ENCODE measurements around the gene CALML3. TPM values are rescaled to one million over a fixed set of nuclear protein-coding genes. Genes with fewer than 3 reads are reported as not detected.

The CALML3 gene
- total RNA-seq, 1 experiment from 2014 or later, result not detected

- no peak for DNase-seq (ENCODE audit: low spot score)
- in situ Hi-C loops (cut with HindIII; ENCODE audit: low sequenced_read_pairs), result no loop called here
These were observed 49.9 kb downstream of the CALML3 start for GRCh38 chr10:5574642-5575131.

GRCh38 chr10:5575144-5575481, 50.4 kb downstream of the CALML3 start:
- DNase-seq (ENCODE audit: low spot score), result no peak
- in situ Hi-C loops (cut with HindIII; ENCODE audit: low sequenced_read_pairs), result no loop called here

GRCh38 chr10:5575482-5576153, 50.9 kb downstream of the CALML3 start:
- in situ Hi-C loops (cut with HindIII; ENCODE audit: low sequenced_read_pairs), result no loop called here
- no peak for DNase-seq (ENCODE audit: low spot score)

- in situ Hi-C loops (cut with HindIII; ENCODE audit: low sequenced_read_pairs), result no loop called here
- no peak for DNase-seq (ENCODE audit: low spot score)
These were observed 51.5 kb downstream of the CALML3 start for GRCh38 chr10:5576154-5576748.

Other genes starting within 250 kb of the CALML3 start
- not detected in 2 replicates for gene UCN3, start 160.0 kb upstream of the CALML3 start, total RNA-seq (2014; rRNA removed; shearing (Covaris generic))
- not detected in 2 replicates for gene TUBAL3, start 120.1 kb upstream of the CALML3 start, total RNA-seq (2014; rRNA removed; shearing (Covaris generic))
- gene NET1, start 112.4 kb upstream of the CALML3 start, total RNA-seq (2014; rRNA removed; shearing (Covaris generic)), result 32.5 and 42.2 TPM in 2 replicates
- not detected in 2 replicates for gene CALML5, start 25.4 kb upstream of the CALML3 start, total RNA-seq (2014; rRNA removed; shearing (Covaris generic))
- gene ASB13, start 141.6 kb downstream of the CALML3 start, total RNA-seq (2014; rRNA removed; shearing (Covaris generic)), result 16.4 and 17.9 TPM in 2 replicates
- 31.4 and 39.7 TPM in 2 replicates for gene TASOR2, start 159.9 kb downstream of the CALML3 start, total RNA-seq (2014; rRNA removed; shearing (Covaris generic))